ENCODE data around the gene SDHAF2.
"Not testable (repeated sequence)": the region's sequence is repeated elsewhere in the genome, so short reads cannot be mapped to it uniquely, and the experiment has no call there.

The SDHAF2 gene

GRCh38 chr11:61429691-61430582, at the start of gene SDHAF2, which contains the start of gene CPSF7:
SDHAF2 (plus strand) TSS chr11:61430124; CDS start chr11:61430147, 23 bp downstream.
CPSF7 (minus strand) TSS chr11:61429975; CDS start chr11:61429235, 740 bp downstream.
- peak; percentile 97 to 98 for DNase-seq

GRCh38 chr11:61380884-61381283, 49.0 kb upstream of the SDHAF2 start:
- DNase-seq: no peak

- not testable (repeated sequence) for DNase-seq
Measured at GRCh38 chr11:61383859-61384258, 46.1 kb upstream of the SDHAF2 start.

- DNase-seq: no peak
Measured at GRCh38 chr11:61384271-61385242, 45.4 kb upstream of the SDHAF2 start.

DNA sequence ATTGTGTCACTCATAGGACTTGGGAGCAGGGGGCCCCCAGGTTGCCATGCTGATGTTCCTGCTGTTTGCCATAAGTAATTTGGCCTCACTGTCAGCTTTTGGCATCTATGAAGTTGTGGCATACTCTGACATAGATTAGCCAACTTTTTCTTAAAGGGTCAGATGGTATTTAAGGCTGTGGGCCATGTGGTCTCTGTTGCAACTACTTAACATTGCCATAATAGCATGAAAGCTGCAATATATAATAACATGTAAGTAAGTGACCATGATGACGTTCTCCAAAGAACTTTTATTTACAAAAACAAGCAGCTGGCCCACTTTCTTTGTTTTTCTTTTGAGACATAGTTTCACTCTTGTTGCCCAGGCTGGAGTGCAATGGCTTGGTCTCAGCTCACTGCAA, 39.8 kb upstream of the SDHAF2 start:
- DNase-seq: no peak

- no peak for DNase-seq
Measured at GRCh38 chr11:61392981-61393595, 36.8 kb upstream of the SDHAF2 start.

DNA sequence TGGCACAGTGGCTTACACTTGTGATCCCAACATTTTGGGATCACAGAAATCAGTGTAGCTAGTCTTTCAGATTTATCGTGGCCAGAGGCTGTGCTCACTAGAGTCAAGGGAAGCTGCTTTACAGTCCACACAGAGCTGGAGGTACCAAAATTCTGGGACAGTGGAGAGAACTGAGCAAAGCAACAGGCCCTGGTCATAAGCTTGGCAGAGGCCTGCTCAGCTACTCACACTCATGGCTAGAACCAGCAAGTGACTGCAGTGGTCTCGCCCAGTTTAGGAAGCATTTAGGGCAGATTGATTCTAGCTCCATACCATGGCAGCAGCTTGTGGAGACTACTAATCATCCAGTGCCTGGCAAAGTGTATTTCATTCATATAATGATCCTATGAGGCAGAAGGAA, 28.8 kb upstream of the SDHAF2 start:
- no peak for DNase-seq

- no peak for DNase-seq
Measured at GRCh38 chr11:61401573-61401972, 28.4 kb upstream of the SDHAF2 start.

- DNase-seq: no peak
Measured at GRCh38 chr11:61403658-61404057, 26.3 kb upstream of the SDHAF2 start.

DNA sequence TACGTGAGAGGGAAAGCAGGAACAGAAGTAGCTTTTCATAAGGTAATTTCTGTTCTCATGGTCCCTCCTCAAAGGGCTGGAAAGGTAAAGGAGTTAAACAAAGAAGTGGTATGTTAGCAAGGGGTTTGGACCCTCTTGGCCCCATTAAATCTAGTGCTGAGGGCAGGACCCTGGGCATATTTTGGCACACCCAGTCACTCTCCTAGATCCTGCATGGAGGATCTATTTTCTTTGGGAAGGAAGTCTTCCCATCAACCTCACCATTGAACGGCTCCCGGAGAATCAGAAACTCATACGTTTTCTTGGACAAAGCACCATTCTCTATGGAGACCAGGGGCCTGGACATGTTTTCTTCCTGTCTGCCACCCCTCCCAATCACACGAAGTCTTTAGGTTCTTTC, 25.8 kb upstream of the SDHAF2 start:
- no peak for DNase-seq

- no peak for DNase-seq
Measured at GRCh38 chr11:61404641-61405040, 25.3 kb upstream of the SDHAF2 start.

- DNase-seq: no peak
Measured at GRCh38 chr11:61406067-61406466, 23.9 kb upstream of the SDHAF2 start.

DNA sequence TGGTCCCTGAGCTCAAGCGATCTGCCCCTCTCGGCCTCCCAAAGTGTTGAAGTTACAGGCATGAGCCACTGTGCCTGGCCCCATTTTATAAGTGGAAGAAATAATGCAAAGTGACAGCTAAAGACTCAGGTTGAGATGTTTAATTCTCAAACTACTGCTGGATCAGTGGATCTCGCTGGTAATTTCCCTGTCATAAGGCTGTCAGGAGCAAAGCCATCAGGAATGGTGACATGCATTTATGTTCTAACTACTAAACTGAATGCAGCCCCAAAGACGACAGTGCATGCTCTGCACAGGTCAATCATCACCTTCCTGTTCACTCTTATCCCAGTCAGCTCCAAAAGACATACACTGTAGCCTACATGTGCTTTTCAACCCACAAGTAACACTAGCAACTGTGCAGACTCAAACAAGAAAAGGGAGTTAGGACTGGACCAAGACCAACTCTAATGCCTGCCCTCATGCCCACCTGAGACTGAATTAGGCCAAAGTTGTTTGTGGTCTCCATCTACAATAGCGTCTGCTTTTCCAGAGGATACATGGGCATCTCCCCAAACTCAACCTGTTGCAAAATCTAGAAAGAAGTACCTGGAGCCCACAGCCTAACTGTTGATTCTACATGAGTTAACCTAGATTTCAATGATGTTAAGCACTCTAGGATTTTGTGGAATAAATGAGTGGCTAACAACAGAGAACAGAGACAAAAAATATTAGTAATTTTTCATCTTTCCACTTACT, 22.8 kb upstream of the SDHAF2 start:
- no peak for DNase-seq

DNA sequence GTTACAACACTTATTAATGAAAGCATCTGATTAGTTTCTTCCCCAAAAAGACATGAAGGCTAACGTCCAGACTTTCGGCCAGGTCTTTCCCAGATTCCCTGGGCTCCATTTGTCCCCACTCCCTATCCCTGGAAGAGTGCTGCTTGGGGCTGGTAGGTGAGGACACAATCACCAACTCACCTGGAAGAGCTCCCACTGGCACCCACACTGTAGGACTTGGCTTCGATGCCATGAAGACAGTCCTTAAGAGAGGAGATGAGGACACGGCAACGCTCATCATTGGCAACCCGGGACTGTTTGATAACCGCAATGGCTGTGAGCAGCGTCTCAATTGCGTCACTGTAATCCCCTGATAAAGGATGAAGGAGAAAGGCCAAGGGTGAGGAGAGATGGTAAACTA, 18.3 kb upstream of the SDHAF2 start:
- DNase-seq: no peak

- DNase-seq: no peak
Measured at GRCh38 chr11:61413496-61413895, 16.4 kb upstream of the SDHAF2 start.

- no peak for DNase-seq
Measured at GRCh38 chr11:61414547-61414946, 15.4 kb upstream of the SDHAF2 start.

- no peak for DNase-seq
Measured at GRCh38 chr11:61415381-61415780, 14.5 kb upstream of the SDHAF2 start.

DNA sequence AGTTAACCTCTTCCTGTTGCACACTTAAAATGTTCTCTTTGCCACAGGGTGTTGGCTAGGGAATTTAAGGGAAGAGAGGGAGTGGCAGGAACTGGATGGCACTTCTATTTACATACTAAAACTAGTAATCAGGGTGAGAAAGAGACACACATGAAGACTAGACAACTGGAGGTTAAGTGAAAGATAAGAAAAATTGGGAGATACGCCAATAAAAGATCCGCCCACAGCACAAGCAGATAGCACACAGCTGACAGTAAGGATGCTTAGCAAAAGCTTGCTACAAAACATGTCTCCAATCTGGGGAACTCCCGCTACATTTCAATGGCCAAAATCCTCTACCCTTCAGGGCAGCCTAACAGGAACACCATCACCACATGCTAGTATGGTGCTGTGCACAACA, 13.0 kb upstream of the SDHAF2 start:
- DNase-seq: no peak

DNA sequence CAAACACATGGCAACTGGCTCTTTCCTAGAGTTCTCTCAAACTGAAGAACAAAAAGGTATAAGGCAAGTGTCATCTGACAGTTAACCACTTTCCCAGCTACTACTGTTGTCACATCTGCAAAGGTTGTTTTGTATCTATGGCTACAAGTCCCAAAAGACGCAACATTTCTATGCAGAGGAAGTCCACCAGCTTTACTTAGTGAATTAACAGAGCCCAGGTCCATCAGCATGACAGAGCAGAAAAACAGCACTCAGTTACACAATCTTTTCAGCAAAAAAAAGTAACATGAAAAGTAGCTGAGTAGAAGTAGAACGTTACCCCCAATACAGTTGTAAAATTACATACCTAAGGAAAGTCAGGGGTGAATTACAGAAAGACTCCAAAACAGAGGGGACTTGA, 12.3 kb upstream of the SDHAF2 start:
- no peak for DNase-seq

DNA sequence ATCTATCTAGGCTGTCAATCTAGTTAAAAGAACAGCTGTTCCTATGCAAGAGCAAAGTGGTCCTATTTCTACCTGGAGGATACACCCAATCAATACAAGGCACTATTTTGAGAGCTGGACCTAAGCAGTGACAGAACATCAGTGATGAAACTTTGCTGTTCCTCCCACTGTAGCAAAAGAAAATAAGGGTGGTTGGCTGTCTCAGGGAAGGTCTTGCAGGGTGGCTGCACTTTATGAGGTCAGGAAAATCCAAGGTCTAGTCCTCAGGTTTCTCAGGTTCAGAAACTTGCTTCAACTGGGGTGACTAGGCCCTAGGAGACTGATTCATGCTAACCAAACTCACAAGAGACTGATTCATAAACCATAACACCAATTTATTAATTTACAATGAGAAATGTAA, 11.8 kb upstream of the SDHAF2 start:
- no peak for DNase-seq

GRCh38 chr11:61422226-61422625, 7.7 kb upstream of the SDHAF2 start:
- no peak for DNase-seq

- DNase-seq: no peak
Measured at GRCh38 chr11:61425367-61426131, 4.4 kb upstream of the SDHAF2 start.

Data from stimulated activated CD4-positive, alpha-beta T cell treated with anti-CD3 and anti-CD28 coated beads, Interleukin-2, amount 100 ng/mL, for 48 hours (primary cell).